ENCODE measurements around the gene NLRC3. TPM values are rescaled to one million over a fixed set of nuclear protein-coding genes. Genes with fewer than 3 reads are reported as not detected.

The NLRC3 gene
- total RNA-seq, 1 donor from 2014 or later: 0.04 TPM

DNA sequence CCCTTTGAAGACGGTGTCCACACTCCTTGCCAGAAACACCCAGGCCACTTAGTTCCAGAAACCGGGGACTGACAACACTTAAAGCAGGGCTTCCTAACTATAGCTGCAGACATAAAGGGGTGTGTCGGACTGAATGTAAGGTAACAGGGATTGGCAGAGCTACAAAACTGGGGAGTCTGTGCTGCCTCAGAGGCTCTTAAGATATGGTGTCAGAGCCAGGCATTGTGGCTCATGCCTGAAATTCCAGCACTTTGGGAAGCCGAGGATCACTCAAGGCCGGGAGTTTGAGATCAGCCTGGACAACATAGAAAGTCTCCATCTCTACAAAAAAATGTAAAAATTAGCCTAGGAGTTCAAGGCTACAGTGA, 14.2 kb upstream of the NLRC3 start:
- Histone ChIP-seq H3K36me3 (ENCODE audit: control insufficient read depth, insufficient read depth, low read length) (no peaks in the 10 kb centered on the region), H3K27me3 (ENCODE audit: control insufficient read depth, insufficient read depth, low read length) (no peaks in the 10 kb centered on the region), H3K4me3 (ENCODE audit: low read depth, low read length) (no peak overlapping the region)
- DNase-seq (ENCODE audit: low read depth): no peak
- TF ChIP-seq, protein P1, sequence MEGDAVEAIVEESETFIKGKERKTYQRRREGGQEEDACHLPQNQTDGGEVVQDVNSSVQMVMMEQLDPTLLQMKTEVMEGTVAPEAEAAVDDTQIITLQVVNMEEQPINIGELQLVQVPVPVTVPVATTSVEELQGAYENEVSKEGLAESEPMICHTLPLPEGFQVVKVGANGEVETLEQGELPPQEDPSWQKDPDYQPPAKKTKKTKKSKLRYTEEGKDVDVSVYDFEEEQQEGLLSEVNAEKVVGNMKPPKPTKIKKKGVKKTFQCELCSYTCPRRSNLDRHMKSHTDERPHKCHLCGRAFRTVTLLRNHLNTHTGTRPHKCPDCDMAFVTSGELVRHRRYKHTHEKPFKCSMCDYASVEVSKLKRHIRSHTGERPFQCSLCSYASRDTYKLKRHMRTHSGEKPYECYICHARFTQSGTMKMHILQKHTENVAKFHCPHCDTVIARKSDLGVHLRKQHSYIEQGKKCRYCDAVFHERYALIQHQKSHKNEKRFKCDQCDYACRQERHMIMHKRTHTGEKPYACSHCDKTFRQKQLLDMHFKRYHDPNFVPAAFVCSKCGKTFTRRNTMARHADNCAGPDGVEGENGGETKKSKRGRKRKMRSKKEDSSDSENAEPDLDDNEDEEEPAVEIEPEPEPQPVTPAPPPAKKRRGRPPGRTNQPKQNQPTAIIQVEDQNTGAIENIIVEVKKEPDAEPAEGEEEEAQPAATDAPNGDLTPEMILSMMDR (IDR thresholded peaks at IDR 0.05; ENCODE audit: insufficient read depth, low read length, poor library complexity, severe bottlenecking): no peak

DNA sequence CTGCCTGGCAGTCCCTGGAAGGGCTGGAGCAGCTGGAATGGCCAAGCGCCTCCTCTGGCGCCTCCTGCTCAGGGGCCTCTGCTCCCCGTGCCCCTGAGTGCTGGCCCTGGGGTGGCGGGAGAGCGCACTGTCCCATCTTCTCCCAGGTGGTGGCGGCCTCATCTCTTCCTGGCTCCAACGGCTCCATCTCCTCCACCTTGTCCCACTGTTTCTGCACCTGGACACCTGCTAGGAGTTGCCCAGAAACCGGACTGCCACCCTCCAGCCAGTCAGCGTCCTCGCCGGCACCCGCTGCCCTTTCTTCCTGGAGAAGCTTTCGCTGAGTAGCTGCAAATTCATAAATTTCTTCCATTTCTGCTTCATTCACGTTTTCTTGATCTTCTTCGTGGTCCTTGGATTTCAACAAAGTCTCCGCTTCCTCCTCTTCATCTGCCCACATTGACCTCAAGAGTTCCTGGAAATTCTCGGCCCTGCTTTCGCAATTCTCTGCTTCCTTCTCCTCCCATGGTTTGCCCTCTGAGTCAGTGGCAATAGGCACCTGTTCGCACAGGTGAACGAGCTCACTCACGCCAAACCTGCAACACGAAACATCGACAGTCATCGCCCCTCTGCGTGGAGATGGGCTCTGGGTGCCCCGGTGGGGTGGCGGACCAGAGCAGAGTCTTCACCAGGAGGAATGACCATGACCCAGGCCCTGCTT, 13.7 kb upstream of the NLRC3 start:
- Histone ChIP-seq H3K4me3 (ENCODE audit: low read depth, low read length) (no peak overlapping the region), H3K27me3 (ENCODE audit: control insufficient read depth, insufficient read depth, low read length) (no peaks in the 10 kb centered on the region), H3K36me3 (ENCODE audit: control insufficient read depth, insufficient read depth, low read length) (no peaks in the 10 kb centered on the region)
- TF ChIP-seq, protein P1 (IDR thresholded peaks at IDR 0.05; ENCODE audit: insufficient read depth, low read length, poor library complexity, severe bottlenecking): no peak
- no peak for DNase-seq (ENCODE audit: low read depth)

DNA sequence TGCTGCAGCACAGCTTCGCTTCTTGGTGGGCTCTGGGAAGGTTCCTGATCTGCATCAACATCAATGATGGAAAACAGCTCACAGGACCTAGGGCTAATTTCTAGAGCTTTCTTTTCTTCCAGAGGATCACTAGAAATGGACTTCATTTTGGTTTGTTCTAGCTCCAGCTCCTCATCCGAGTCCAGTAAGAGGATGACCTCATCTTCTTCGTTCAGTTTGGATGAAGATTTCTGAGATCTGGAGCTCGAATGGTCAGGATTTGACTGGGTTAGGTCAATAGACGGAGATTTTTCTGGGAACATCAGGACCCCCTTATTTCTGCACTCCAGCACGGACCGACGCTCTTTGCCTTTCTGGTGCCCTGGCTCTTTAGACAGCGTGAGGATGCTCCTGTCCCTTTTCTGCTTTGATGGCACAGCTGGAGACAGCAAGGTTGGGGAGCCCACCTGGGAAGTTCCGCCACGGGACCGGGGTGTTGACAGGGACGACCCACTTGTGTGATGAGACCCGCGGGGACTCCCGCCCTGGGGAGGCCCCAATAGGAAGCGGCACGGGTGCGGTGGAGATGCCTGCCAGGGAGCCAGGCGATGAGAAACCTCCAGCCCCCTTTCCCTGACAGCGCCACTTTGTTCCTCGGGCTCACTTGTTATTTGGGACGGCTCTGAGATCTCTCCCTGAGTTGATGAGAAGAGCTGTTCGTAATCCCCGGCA, 12.9 kb upstream of the NLRC3 start:
- TF ChIP-seq, protein P1 (IDR thresholded peaks at IDR 0.05; ENCODE audit: insufficient read depth, low read length, poor library complexity, severe bottlenecking): no peak

DNA sequence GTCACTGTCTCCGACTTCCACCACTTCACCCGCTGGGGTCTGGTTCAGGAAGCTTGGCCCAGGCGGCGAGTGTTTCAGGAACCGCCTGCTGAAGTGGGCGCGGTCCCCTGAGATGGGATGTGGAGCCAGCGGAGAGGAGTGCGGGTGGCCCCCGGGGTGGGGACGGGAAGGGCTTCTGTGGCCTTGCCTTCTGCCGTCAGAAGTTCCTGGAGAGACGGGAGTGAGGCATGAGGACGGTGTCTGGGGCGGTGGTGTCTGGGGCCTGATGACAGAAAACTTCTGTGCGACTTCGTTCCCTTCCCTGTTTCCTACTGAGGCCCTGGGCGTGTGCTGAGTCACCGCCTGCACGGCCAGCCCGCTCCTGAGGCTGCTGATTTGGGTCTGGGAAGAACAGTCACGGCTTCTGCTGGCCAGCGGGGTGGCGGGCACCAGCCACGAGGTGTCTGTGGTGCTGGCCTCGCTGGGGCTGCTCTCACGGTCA, 12.3 kb upstream of the NLRC3 start:
- no peaks in the 10 kb centered on the region for H3K36me3 ChIP-seq (ENCODE audit: control insufficient read depth, insufficient read depth, low read length)
- no peaks in the 10 kb centered on the region for H3K27me3 ChIP-seq (ENCODE audit: control insufficient read depth, insufficient read depth, low read length)
- TF ChIP-seq, protein P1 (IDR thresholded peaks at IDR 0.05; ENCODE audit: insufficient read depth, low read length, poor library complexity, severe bottlenecking): no peak
- H3K4me3 ChIP-seq (ENCODE audit: low read depth, low read length): no peak overlapping the region
- no peak for DNase-seq (ENCODE audit: low read depth)

More for the DNA sequence above, 12.9 kb upstream of the NLRC3 start:
- DNase-seq (ENCODE audit: low read depth): no peak
- H3K4me3 ChIP-seq (ENCODE audit: low read depth, low read length): no peak overlapping the region
- no peaks in the 10 kb centered on the region for H3K27me3 ChIP-seq (ENCODE audit: control insufficient read depth, insufficient read depth, low read length)
- no peaks in the 10 kb centered on the region for H3K36me3 ChIP-seq (ENCODE audit: control insufficient read depth, insufficient read depth, low read length)

DNA sequence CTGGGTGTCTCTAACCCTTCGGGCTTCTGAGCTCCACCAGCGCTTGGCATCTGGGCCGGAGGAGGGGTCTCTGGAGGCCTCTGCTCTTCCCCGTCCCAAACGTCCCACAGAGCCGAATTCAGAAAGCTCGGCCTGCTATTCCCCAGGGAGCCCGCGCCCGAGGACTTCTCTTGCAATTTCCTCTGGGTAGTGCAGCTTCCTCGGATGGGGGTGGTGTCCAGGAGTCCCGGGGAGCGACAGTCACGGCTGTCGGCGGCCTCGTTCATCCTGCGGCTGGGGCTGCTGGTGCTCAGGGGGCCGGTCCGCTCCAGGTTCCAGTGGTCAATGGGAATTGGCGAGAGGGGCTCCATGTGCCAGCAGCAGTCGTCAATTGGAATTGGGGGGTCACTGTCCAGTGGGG, 11.8 kb upstream of the NLRC3 start:
- Histone ChIP-seq H3K4me3 (ENCODE audit: low read depth, low read length) (no peak overlapping the region), H3K27me3 (ENCODE audit: control insufficient read depth, insufficient read depth, low read length) (no peaks in the 10 kb centered on the region), H3K36me3 (ENCODE audit: control insufficient read depth, insufficient read depth, low read length) (no peaks in the 10 kb centered on the region)
- TF ChIP-seq, protein P1 (IDR thresholded peaks at IDR 0.05; ENCODE audit: insufficient read depth, low read length, poor library complexity, severe bottlenecking): no peak
- no peak for DNase-seq (ENCODE audit: low read depth)

All from kidney epithelial cell (primary cell).